ENCODE measurements around the gene IRF8.

IRF8 gene

DNA sequence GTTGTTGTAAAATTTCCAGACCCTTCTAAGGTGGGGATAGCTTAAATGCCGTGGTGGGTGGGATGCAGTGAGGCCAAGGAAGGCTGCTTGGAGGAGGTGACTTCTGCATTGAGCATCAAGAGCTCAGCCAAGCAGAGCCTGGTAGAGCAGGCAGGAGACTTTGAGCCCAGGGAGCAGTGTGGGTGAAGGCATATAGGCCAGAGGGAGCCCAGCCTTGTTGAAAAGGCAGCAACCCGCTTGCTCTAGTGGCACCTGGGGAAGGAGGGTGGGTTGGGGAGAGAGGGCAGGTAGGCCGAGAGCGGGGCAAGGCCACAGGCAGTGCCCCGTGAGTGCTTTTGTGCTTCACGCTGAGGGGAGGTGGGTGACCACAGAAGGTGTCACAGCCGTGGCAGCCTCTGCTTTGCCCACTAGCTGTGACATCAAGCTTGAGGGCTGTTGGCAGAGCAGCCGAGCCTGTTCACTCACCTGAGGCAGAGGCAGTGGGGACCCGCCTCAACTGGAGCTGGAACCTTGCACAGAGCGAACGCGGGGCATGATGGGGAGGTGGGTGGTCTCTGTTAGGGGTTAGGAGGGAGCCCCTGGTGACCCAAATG lies 56.1 kb downstream of the IRF8 start:
- DNase-seq: no peak

DNA sequence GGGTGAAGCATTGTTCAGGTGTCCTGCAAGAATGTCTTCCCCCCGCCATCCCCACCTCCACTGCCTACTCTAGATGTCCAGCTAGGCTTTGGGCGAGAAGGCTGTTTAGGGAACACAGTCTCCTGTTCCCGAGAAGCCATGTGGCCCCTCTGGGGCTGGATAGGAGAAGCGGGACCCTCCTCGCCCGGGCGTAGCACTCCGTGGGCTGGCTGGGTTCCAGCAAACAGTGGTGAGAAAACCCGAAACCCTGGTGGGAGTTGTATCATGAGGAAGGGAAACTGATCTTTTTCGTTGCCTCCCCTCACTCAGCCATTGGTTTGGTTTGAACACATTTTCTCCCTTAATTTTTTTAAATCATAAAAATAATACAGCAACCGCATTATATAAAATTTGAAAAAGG lies 56.6 kb downstream of the IRF8 start:
- no peak for DNase-seq

GRCh38 chr16:85956426-85956825 lies 57.5 kb downstream of the IRF8 start:
- DNase-seq: no peak

DNA sequence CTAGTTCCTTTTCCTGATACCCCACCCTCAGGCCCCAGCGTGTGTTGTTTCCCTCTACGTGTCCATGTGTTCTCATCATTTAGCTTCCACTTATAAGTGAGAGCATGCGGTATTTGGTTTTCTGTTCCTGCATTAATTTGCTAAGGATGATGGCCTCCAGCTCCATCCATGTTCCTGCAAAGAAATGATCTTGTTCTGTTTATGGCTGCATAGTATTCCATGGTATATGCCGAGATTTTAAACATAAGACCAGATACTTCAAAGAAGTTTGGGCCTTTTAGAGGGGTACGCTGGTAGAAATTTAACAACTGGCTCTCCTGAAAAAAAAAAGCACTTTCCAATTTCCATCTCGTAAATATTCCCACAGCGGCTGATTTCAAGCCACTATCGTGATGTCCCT lies 59.8 kb downstream of the IRF8 start:
- no peak for DNase-seq

DNA sequence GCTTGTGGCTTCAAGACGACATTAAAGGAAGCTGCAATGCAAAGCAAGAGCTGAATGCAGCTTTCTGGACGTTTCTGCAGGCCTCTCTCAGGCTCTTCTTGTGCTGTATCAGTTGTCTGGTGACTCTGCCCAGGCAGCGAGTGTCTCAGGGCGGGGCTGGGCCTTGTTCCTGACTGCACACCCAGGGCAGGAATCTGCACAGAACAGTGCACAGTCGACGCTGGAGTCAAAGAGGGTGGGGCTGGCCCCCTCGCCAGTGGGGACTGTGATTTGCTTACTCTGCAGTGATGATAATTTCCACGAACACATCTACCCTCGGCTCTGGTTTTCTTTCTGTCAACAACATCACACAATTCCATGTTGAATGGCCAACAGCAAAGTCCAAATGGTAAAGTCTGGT lies 60.7 kb downstream of the IRF8 start:
- DNase-seq: no peak

- no peak for DNase-seq
These were observed 61.6 kb downstream of the IRF8 start for GRCh38 chr16:85960486-85961046.

- no peak for DNase-seq
These were observed 63.3 kb downstream of the IRF8 start for GRCh38 chr16:85961988-85962915.

- peak in 10 of 56 donors; percentile 4 to 59 (median 22) for DNase-seq
These were observed 64.9 kb downstream of the IRF8 start for GRCh38 chr16:85963753-85964285.

- DNase-seq: no peak
These were observed 66.2 kb downstream of the IRF8 start for GRCh38 chr16:85965125-85965524.

DNA sequence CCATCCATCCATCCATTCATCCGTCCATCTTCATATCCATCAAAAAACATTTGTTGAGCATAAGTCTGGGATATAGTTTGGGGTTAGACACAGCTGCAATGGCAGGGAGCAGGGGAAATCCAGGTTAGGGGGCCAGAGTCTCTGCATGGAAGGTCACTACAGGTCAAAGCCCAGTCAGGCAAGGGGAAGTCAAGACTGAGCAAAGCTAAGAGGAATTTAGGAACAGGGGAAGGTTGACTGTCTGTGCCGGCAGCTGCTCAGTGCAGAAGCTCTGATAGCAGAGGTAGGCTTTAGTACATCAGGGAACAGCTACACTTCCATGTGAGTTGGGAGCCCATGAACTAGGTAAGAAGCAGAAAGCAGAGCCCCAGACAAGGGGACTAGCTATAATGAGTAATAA lies 68.1 kb downstream of the IRF8 start:
- no peak for DNase-seq

- no peak for DNase-seq
These were observed 69.3 kb downstream of the IRF8 start for GRCh38 chr16:85968041-85968920.

DNA sequence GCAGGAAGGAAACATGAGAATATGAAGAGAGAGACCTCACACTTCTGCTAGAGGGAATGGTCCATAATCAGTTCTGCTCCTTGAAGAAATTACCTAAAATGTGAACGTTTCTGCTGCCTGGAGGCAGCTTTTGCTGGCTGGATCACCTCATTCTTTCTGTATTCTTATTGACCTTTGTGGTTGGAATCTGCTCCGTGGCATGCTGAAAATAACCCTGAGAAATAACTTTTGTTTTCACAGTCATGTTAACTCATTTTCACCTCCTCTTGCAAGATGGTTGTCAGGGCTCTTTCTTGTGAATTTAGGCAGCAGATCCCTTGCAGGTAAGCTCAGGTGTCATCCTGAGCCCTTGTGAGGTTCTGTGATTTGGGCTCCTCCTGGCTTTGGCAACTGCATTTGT lies 70.2 kb downstream of the IRF8 start:
- DNase-seq: no peak

GRCh38 chr16:85969591-85969990 lies 70.6 kb downstream of the IRF8 start:
- no peak for DNase-seq

DNA sequence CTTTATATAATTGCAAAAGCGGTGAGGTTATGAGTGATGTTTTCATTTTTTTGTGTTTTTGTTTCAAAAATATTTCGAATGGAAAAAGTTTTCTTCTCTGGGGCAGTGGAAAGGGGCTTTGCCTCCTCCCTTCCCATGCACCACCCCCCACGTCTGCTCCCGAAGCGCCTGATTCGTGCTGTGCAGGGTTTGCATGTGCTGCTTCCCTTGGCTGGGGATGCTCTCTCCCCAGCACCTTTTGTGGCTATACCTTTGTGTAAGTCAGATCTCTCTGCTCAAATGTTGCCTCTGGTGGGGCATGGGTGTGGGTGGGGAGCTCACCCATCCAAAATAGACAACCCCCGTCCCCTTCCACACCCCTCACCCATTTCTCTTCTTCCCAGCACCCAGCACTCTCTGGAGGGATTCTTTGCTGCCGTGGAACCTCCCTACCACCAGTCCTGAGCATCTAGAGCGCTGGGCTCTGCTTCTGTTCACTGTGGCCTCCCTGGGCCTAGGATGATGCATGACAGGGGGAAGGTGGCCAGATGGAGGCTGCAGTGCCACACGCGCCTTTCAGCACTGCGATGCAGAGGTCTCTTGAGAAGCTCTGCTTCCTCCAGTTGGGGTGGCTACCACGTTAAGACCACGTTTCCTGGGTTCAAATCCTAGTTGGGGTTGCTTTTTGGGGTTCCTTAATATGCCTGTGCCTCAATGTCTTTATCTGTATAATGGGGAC lies 71.2 kb downstream of the IRF8 start:
- no peak for DNase-seq

DNA sequence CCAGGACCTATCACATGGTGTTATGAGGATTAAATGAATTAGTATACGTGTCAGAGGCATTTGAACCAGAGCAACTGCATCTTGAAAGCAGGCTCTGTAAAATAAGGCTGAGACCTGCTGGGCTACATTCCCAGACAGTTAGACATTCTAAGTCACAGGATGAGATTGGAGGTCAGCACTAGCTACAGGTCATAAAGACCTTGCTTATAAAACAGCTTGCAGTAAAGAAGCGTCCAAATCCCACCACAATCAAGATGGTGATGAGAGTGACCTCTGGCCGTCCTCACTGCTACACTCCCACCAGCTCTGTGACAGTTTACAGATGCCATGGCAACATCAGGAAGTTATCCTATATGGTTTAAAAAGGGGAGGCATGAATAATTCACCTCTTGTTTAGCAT lies 71.8 kb downstream of the IRF8 start:
- DNase-seq: no peak

All from amygdala (tissue), 56 donors.